BJ (cell line): ENCODE measurements around the gene POLR2L. TPM values are rescaled to one million over a fixed set of nuclear protein-coding genes. Genes with fewer than 3 reads are reported as not detected.

Experiments
- CTCF ChIA-PET: fragments of 350-600 bp; formaldehyde crosslinking; extraction: SDS; loops from one replicate; lab custom pipeline; 2021; ENCODE audit warnings: antibody characterized with exemption, inconsistent platforms; lab: Yijun Ruan, JAX
- POLR2A ChIA-PET: fragments of 300-600 bp; sonication (Branson Sonifier 250); formaldehyde crosslinking; extraction: SDS; loops from one replicate; lab custom pipeline; 2021; ENCODE audit warnings: antibody characterized with exemption; lab: Charles Lee
- DNase-seq: peaks from one replicate; pipeline ENCODE4 v3.0.0-alpha.2; 2011; ENCODE audit warnings: low read depth
- H3K27me3 ChIP-seq: 2 replicates; pipeline ENCODE4 v1.6.0; 2011; ENCODE audit warnings: low read length; ENCODE audit not compliant: control insufficient read depth, insufficient read depth
- H3K36me3 ChIP-seq: 2 replicates; pipeline ENCODE4 v1.5.1; 2011; ENCODE audit warnings: low read length; ENCODE audit not compliant: control insufficient read depth, insufficient read depth
- H3K4me3 ChIP-seq: 2 replicates; pipeline ENCODE4 v1.5.1; 2011; ENCODE audit warnings: low read depth, mild to moderate bottlenecking, control low read depth, low read length
- polyA plus RNA-seq: library from polyadenylated mRNA; depleted of rRNA; stranded (reverse); fragments of >200 nt; gene quantifications from 2 replicates; pipeline ENCODE4 v1.2.3, GENCODE V29; 2011
- TF ChIP-seq, protein P1 (sequence below): IDR thresholded peaks from 2 replicates; pipeline ENCODE4 v1.5.1; 2011; ENCODE audit warnings: low read depth, mild to moderate bottlenecking, control low read depth, inconsistent platforms, low read length, moderate library complexity; ENCODE audit not compliant: insufficient read depth

The POLR2L gene
- polyA plus RNA-seq, 1 experiment = 734 TPM

GRCh38 chr11:792873-793272, 49.5 kb downstream of the POLR2L start:
- DNase-seq = no peak
- Histone ChIP-seq H3K36me3 (peaks cover 2% of the 10 kb centered on the region), H3K27me3 (no peaks in the 10 kb centered on the region), H3K4me3 (no peak overlapping the region)
- TF ChIP-seq, protein P1, sequence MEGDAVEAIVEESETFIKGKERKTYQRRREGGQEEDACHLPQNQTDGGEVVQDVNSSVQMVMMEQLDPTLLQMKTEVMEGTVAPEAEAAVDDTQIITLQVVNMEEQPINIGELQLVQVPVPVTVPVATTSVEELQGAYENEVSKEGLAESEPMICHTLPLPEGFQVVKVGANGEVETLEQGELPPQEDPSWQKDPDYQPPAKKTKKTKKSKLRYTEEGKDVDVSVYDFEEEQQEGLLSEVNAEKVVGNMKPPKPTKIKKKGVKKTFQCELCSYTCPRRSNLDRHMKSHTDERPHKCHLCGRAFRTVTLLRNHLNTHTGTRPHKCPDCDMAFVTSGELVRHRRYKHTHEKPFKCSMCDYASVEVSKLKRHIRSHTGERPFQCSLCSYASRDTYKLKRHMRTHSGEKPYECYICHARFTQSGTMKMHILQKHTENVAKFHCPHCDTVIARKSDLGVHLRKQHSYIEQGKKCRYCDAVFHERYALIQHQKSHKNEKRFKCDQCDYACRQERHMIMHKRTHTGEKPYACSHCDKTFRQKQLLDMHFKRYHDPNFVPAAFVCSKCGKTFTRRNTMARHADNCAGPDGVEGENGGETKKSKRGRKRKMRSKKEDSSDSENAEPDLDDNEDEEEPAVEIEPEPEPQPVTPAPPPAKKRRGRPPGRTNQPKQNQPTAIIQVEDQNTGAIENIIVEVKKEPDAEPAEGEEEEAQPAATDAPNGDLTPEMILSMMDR = no peak
- ChIA-PET POLR2A (no interaction called here), CTCF (no interaction called here)

GRCh38 chr11:792535-792821, 49.9 kb downstream of the POLR2L start:
- TF ChIP-seq, protein P1 = no peak
- POLR2A ChIA-PET = no interaction called here
- Histone ChIP-seq H3K36me3 (peaks cover 2% of the 10 kb centered on the region), H3K4me3 (no peak overlapping the region), H3K27me3 (no peaks in the 10 kb centered on the region)
- CTCF ChIA-PET = no interaction called here
- no peak for DNase-seq

DNA sequence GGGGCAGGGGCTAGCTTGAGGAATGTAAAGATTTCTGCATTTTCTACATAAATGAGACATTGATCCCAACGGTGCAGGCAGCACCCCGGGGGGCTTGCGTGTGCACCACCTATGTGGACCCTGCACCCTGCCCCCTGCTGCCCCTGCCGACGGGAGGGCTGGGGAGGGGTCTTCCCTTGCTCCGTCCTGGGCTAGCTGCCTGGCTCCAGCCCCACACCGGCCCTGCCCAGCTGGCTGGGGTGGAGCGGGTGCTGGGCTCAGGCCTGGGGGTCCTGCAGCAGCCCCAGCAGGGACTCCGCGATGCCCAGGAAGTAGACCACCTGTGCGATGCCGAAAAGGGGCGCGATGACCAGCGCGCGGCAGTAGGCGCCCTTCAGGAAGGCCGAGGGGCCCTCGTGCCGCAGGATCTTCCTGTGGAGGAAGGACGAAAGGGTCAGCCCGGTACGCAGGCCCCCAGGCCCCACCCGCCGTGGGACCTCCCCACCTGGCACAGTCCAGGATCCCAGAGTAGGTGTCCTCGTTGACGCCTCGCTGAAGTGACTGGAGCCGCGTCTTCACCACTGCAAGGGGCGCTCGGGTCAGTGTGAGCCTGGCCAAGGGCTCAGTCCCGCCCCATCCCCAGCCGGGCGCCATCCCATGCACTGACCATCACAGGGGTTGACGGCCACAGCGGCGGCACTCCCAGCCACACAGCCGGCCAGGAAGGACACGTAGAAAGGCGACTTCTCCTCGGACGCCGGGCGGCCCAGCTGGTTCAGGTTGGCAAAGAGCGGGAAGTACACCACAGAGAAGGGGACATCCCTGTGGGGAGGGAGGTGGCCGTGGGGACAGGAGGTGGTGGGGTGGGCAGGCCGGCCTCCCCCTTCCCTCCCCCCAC, 50.4 kb downstream of the POLR2L start:
- POLR2A ChIA-PET = no interaction called here
- CTCF ChIA-PET = no interaction called here

DNA sequence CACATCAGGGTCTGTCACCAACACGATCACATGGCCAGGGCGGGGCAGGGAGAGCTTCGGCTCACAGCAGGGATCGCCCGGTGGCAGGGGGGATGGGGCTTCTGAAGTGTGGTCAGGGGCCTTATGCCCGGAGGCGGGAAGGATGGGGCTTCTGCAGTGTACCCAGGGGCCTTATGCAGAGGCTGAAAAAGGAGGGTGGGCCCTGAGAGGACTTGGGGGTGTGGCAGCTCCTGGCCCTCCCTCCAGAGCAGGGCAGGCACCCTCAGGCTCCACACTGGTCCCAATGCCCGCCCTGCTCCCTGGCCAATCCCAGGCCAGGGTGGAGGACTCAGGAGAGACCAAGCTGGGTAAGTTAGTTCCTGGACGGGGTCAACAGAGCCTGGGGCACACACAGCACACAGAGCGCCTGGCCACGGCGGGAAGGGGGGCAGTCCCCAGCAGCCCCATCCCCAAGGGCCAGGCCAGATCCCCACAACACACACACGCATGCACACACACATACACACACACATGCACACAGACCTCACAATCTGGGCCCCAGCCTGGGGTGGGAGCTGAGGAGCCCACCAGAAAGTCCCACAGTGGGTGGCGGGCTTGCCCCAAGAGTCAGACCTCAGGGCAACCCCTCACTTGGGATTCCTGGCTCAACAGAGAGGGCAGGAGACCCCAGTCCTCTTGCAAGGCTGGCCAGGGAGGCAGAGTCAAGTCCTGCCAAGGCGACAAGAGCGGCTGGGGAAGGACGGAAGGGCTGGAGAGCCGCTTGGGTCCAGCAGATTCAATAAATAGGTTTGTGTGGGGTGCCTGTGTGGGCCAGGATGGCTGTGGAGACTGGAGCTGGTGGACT, 51.4 kb downstream of the POLR2L start:
- Histone ChIP-seq H3K4me3 (no peak overlapping the region), H3K36me3 (peaks cover 2% of the 10 kb centered on the region), H3K27me3 (no peaks in the 10 kb centered on the region)
- CTCF ChIA-PET = interaction anchor here (0.7 kb wide), 2 partner anchors 23 to 89 kb away, joined by 3 read pairs; no protein-coding TSS in a partner anchor
- TF ChIP-seq, protein P1 = no peak
- no peak for DNase-seq
- POLR2A ChIA-PET = no interaction called here

More for the DNA sequence above, 50.4 kb downstream of the POLR2L start:
- no peaks in the 10 kb centered on the region for H3K27me3 ChIP-seq
- peaks cover 2% of the 10 kb centered on the region for H3K36me3 ChIP-seq
- TF ChIP-seq, protein P1 = no peak
- no peak overlapping the region for H3K4me3 ChIP-seq
- no peak for DNase-seq

DNA sequence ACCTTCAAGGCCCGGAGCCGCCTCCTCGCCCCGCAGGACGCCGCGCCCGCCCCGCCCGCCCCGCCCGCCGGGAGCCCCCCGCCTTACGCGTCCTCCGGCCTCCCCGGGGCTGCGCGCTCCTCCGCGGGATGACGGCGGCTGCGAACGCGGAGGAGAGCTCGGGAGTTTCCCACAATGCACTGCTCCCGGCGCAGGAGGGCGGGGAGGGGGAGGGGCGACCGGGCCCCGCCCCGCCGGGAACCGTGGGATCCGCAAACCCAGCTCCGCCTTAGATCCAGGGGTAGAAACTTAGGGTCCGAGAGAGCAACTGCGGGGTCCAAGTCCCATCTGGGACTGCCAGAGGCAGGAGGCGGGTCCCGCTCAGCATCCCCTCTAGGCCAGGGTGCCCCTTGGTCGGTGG, 52.4 kb downstream of the POLR2L start, which contains the start of gene CEND1:
CEND1 (minus strand) TSS at position 148 of the 400 bp plus-strand sequence. CDS start 1,514 bp downstream, outside the sequence.
- Histone ChIP-seq H3K27me3 (no peaks in the 10 kb centered on the region), H3K36me3 (peaks cover 2% of the 10 kb centered on the region), H3K4me3 (peak within 1 kb of the TSS; percentile 23)
- ChIA-PET POLR2A (no interaction called here), CTCF (no interaction called here)
- TF ChIP-seq, protein P1 = no peak
- DNase-seq = no peak
